ENCODE data around the gene SYNGR3. TPM values are rescaled to one million over a fixed set of nuclear protein-coding genes. Genes with fewer than 3 reads are reported as not detected.

SYNGR3 gene
- total RNA-seq, 2 donors from 2014 or later = 4.0 to 16.1 TPM

DNA sequence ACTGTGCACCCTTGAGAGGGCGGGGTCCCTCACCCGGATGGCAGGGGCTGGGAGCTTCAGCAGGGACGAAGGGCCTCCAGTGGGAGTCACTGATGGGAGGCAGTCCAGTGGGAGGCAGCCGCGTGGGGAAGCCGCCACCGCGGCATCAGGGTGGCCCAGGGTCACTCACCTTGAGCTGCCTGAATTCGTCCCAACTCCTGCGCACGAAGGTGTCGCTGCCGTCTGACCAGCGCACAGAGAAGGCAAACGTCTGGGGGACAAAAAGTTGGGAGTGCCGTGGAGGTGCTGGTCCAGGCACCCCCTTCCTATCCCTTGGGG, 9.0 kb upstream of the SYNGR3 start:
- intact Hi-C loops (cut with DNase I) = no loop called here
- no peaks in the 10 kb centered on the region for H3K27me3 ChIP-seq (replicated peaks; ENCODE audit: insufficient read depth)

DNA sequence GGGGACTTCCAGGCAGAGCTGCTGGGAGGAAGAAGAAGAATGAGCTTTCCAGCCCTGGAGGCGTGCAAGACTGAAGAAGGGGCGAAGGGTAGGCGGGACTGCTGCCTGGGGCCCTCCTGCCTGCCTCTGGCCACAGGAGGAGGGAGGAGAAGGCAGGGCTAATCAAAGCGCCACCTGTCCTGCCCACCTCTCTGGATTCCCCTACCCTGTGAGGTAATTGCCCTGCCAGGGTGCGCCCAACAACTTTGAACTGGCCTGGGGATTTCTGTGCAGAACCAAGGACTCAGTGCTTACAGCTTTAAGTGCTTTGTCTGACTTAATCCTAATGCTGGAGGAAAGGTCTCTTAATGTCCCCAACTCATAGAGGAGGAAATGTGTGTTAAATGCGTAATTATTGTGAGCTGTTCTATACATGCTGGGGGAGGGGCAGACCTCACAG, 8.4 kb upstream of the SYNGR3 start, which contains the start of gene NOXO1:
Gene NOXO1 (minus strand): TSS at position 72 of the 439 bp plus-strand sequence. CDS start 290 bp downstream, outside the sequence.
- DNase-seq (ENCODE audit: low spot score) = no peak
- TF ChIP-seq POLR2AphosphoS5 (IDR thresholded peaks at IDR 0.05) (no peak), POLR2A (IDR thresholded peaks at IDR 0.05) (no peak), CTCF (IDR thresholded peaks at IDR 0.05) (no peak)
- no peaks in the 10 kb centered on the region for H3K27me3 ChIP-seq (replicated peaks; ENCODE audit: insufficient read depth)
- no peak within 1 kb of the TSS for H3K27ac ChIP-seq
- intact Hi-C loops (cut with DNase I) = no loop called here
- WGBS = 34% methylated on average over 6 of the region's 6 CpGs
- H3K4me3 ChIP-seq = no peak within 1 kb of the TSS
- peaks cover 2 to 8% of the 10 kb centered on the region in 2 donors for H3K36me3 ChIP-seq
- H3K4me1 ChIP-seq (replicated peaks) = no peaks in the 10 kb centered on the region
- no peaks in the 10 kb centered on the region for H3K9me3 ChIP-seq

More for the DNA sequence above, 9.0 kb upstream of the SYNGR3 start:
- peaks cover 6 to 7% of the 10 kb centered on the region in 2 donors for H3K36me3 ChIP-seq
- no peak overlapping the region for H3K4me3 ChIP-seq
- no peaks in the 10 kb centered on the region for H3K4me1 ChIP-seq (replicated peaks)
- no peak for DNase-seq (ENCODE audit: low spot score)
- WGBS = 32% methylated on average over 14 of the region's 16 CpGs
- H3K9me3 ChIP-seq = no peaks in the 10 kb centered on the region
- TF ChIP-seq POLR2A (IDR thresholded peaks at IDR 0.05) = no peak
- TF ChIP-seq CTCF (IDR thresholded peaks at IDR 0.05) = no peak
- TF ChIP-seq POLR2AphosphoS5 (IDR thresholded peaks at IDR 0.05) = no peak
- no peak overlapping the region for H3K27ac ChIP-seq

DNA sequence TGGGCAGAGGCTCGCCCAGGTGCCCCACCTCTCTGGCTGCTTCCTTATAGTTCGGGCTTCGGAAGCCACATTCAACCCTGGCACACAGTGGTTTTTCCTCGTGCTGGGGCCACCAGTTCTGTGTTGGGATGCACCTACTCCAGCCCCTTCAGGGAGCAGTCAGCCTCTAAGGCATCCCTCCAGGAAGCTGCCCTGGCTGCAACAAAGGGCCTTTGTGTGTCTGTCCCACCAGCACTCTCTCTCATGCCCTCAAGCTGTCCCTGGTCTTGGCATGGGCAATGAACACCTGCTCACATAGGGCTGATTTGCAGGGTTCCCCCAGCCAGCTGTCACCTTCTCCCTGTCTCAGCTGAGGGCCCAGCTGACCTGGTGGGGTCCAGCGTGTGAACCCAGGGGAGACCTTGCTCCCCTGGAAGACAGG, 7.7 kb upstream of the SYNGR3 start:
- peak; percentile 36 for DNase-seq (ENCODE audit: low spot score)
- no peaks in the 10 kb centered on the region for H3K9me3 ChIP-seq
- 35% methylated on average over 5 of the region's 5 CpGs for WGBS

DNA sequence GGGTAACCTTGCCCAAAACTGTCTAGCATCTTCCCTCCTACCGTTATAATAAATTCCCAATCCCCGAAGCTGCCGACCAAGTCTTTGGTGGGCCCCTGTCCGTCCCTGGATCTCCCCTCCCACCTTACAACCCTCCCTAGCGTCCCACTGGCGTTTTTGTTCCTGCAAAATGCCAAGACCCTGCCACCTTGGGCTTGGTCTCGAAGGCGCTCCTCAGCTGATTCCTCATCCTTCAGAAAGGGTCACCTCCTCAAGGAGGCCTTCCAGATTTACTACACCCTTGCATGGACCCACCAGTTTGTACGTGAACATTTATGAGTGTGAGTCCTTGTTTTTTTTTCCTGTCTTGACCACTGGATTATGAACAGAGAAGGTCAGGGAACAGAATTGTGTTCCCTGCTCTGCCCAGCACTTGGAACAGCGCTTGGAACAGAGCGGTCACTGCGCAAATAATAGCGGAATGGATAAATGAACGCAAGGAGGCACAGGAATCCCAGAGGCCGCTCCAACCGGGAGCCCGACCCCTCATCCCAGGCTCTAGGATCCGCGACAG, 6.7 kb upstream of the SYNGR3 start:
- no peaks in the 10 kb centered on the region for H3K27me3 ChIP-seq (replicated peaks; ENCODE audit: insufficient read depth)
- no peaks in the 10 kb centered on the region for H3K9me3 ChIP-seq
- no peaks in the 10 kb centered on the region for H3K4me1 ChIP-seq (replicated peaks)
- intact Hi-C loops (cut with DNase I) = no loop called here
- TF ChIP-seq POLR2A (IDR thresholded peaks at IDR 0.05) (no peak), POLR2AphosphoS5 (IDR thresholded peaks at IDR 0.05) (no peak), CTCF (IDR thresholded peaks at IDR 0.05) (no peak)
- H3K36me3 ChIP-seq = peaks cover 0 to 10% of the 10 kb centered on the region in 2 donors
- peak overlapping the region; percentile 70 to 73 for H3K27ac ChIP-seq
- H3K4me3 ChIP-seq = peak overlapping the region; percentile 81 to 82
- no peak for DNase-seq (ENCODE audit: low spot score)
- WGBS = 32% methylated on average over 19 of the region's 19 CpGs

More for the DNA sequence above, 7.7 kb upstream of the SYNGR3 start:
- TF ChIP-seq POLR2A (IDR thresholded peaks at IDR 0.05) (no peak), POLR2AphosphoS5 (IDR thresholded peaks at IDR 0.05) (peak; percentile 5), CTCF (IDR thresholded peaks at IDR 0.05) (no peak)
- Histone ChIP-seq H3K27ac (no peak overlapping the region), H3K27me3 (replicated peaks; ENCODE audit: insufficient read depth) (no peaks in the 10 kb centered on the region), H3K4me1 (replicated peaks) (no peaks in the 10 kb centered on the region), H3K36me3 (peaks cover 2 to 10% of the 10 kb centered on the region in 2 donors), H3K4me3 (no peak overlapping the region)
- intact Hi-C loops (cut with DNase I) = no loop called here

All from prostate gland (tissue), 2 donors.